HEK293 (cell line): ENCODE results near the gene CMIP.
A peak's percentile ranks its signal among the peaks of the same experiment; 100 is the strongest.

Experiments used
- CTCF ChIA-PET: fragments of 350-600 bp; formaldehyde crosslinking; extraction: SDS; loops from one replicate; lab custom pipeline; 2021; ENCODE audit warnings: antibody characterized with exemption; lab: Yijun Ruan, JAX
- POLR2A ChIA-PET: fragments of 300-600 bp; formaldehyde crosslinking; extraction: SDS; loops from one replicate; lab custom pipeline; 2020; ENCODE audit warnings: antibody characterized with exemption, inconsistent platforms; lab: Yijun Ruan, JAX
- H3K27ac ChIP-seq: fragments of 200-500 bp; sonication (Bioruptor generic); 2 replicates; pipeline ENCODE4 v1.5.1; 2014; ENCODE audit warnings: low read depth, low read length, control low read depth, inconsistent platforms; ENCODE audit errors: extremely low read depth
- H3K36me3 ChIP-seq, 2 experiments: fragments of 200-500 bp in 1 of 2; sonication (Bioruptor generic) in 1 of 2; 1 replicate in 1 of 2; 2 replicates in 1 of 2; pipeline ENCODE4 v1.5.1; 2014 to 2017; ENCODE audit warnings: inconsistent platforms in 2 of 2, low read length in 2 of 2; ENCODE audit not compliant: control insufficient read depth in 2 of 2, insufficient read depth in 1 of 2
- H3K4me1 ChIP-seq: fragments of 200-500 bp; sonication (Bioruptor generic); 2 replicates; pipeline ENCODE4 v1.5.1; 2014; ENCODE audit warnings: mild to moderate bottlenecking, low read length, inconsistent platforms; ENCODE audit not compliant: control insufficient read depth, insufficient read depth
- H3K4me3 ChIP-seq: 2 replicates; pipeline ENCODE4 v1.5.1; 2011; ENCODE audit warnings: low read depth, mild to moderate bottlenecking, control low read depth, low read length, moderate library complexity
- H3K9me3 ChIP-seq: fragments of 200-500 bp; sonication (Bioruptor generic); 2 replicates; pipeline ENCODE4 v1.5.1; 2014; ENCODE audit warnings: low read depth, low read length, inconsistent platforms; ENCODE audit not compliant: control insufficient read depth, insufficient read depth
- SCRT1 ChIP-seq: fragments of 450-650 bp; formaldehyde crosslinking; IDR thresholded peaks from 2 replicates; pipeline ENCODE4 v1.5.1; 2016; ENCODE audit warnings: missing biosample characterization, missing genetic modification characterization, borderline replicate concordance
- SCRT2 ChIP-seq: fragments of 450-650 bp; formaldehyde crosslinking; IDR thresholded peaks from 2 replicates; pipeline ENCODE4 v1.5.1; 2016; ENCODE audit warnings: missing biosample characterization, missing genetic modification characterization
- ZFP41 ChIP-seq: fragments of 450-650 bp; formaldehyde crosslinking; IDR thresholded peaks from 2 replicates; pipeline ENCODE4 v1.5.1; 2016; ENCODE audit warnings: missing biosample characterization, missing genetic modification characterization, borderline replicate concordance
- ZNF148 ChIP-seq: fragments of 450-650 bp; formaldehyde crosslinking; IDR thresholded peaks from 2 replicates; pipeline ENCODE4 v1.5.0; 2017; ENCODE audit warnings: missing biosample characterization, missing genetic modification characterization, borderline replicate concordance
- ZNF155 ChIP-seq: fragments of 450-650 bp; formaldehyde crosslinking; IDR thresholded peaks from 2 replicates; pipeline ENCODE4 v1.5.1; 2016; ENCODE audit warnings: missing biosample characterization, missing genetic modification characterization
- ZNF2 ChIP-seq: fragments of 450-650 bp; formaldehyde crosslinking; IDR thresholded peaks from 2 replicates; pipeline ENCODE4 v1.5.1; 2016; ENCODE audit warnings: missing biosample characterization, missing genetic modification characterization
- ZNF214 ChIP-seq: fragments of 450-650 bp; formaldehyde crosslinking; IDR thresholded peaks from 2 replicates; pipeline ENCODE4 v1.5.1; 2017; ENCODE audit warnings: missing biosample characterization, mild to moderate bottlenecking, missing genetic modification characterization, borderline replicate concordance
- ZNF433 ChIP-seq: fragments of 450-650 bp; formaldehyde crosslinking; IDR thresholded peaks from 2 replicates; pipeline ENCODE4 v1.5.1; 2016; ENCODE audit warnings: missing biosample characterization, missing genetic modification characterization, low read depth
- ZNF600 ChIP-seq: fragments of 450-650 bp; formaldehyde crosslinking; IDR thresholded peaks from 2 replicates; pipeline ENCODE4 v1.5.1; 2016; ENCODE audit warnings: missing biosample characterization, missing genetic modification characterization
- ZNF660 ChIP-seq: fragments of 450-650 bp; IDR thresholded peaks from 2 replicates; pipeline ENCODE4 v1.5.1; 2018; ENCODE audit warnings: missing biosample characterization, mild to moderate bottlenecking, missing genetic modification characterization
- ZNF677 ChIP-seq: fragments of 450-650 bp; IDR thresholded peaks from 2 replicates; pipeline ENCODE4 v1.5.0; 2018; ENCODE audit warnings: missing biosample characterization, mild to moderate bottlenecking, missing genetic modification characterization, moderate library complexity
- ZNF768 ChIP-seq: fragments of 450-650 bp; formaldehyde crosslinking; IDR thresholded peaks from 2 replicates; pipeline ENCODE4 v1.5.1; 2018; ENCODE audit warnings: missing biosample characterization, mild to moderate bottlenecking, missing genetic modification characterization
- ZNF792 ChIP-seq: fragments of 450-650 bp; formaldehyde crosslinking; IDR thresholded peaks from 2 replicates; pipeline ENCODE4 v1.5.1; 2016; ENCODE audit warnings: missing biosample characterization, missing genetic modification characterization
- TF ChIP-seq, protein P1 (sequence below): sonication (generic); formaldehyde crosslinking; IDR thresholded peaks from 2 replicates; pipeline ENCODE4 v1.8.1; 2022; ENCODE audit warnings: mild to moderate bottlenecking, moderate library complexity, missing genetic modification reagents
- TF ChIP-seq, protein P2 (sequence below): fragments of 450-650 bp; formaldehyde crosslinking; IDR thresholded peaks from 2 replicates; pipeline ENCODE4 v1.5.1; 2016; ENCODE audit warnings: missing biosample characterization, missing genetic modification characterization, borderline replicate concordance
- TF ChIP-seq, protein P3 (sequence below): fragments of 450-650 bp; formaldehyde crosslinking; conservative IDR thresholded peaks from 2 replicates; pipeline ENCODE4 v1.5.1; 2016; ENCODE audit warnings: low read depth, missing biosample characterization, missing genetic modification characterization

The CMIP gene

DNA sequence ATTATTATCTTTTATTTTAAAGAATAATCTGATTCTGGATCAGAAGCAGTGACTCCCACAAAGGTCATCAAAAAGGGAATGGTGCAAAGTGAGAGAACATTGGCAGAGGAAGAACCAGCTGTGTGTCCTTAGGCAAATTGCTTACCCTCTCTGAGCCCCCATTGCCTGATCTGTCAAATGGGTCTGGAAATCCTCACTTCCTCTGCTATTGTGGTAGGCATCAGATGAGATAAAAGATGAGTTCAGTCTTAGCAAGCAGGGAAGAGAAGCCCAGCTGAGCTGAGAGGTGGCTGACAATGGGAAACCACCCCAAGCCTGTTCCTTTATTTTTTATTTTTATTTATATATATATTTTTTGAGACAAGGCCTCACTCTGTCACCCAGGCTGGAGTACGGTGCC lies 310.2 kb downstream of the CMIP start:
- H3K27ac ChIP-seq = no peak overlapping the region
- TF ChIP-seq ZNF677 (tag by site-specific recombination) (no peak), ZNF768 (tag by site-specific recombination) (peak; percentile 75; the same call in 1 of the 2 replicates)
- TF ChIP-seq, all 188 proteins: peak for 1
- Histone ChIP-seq H3K4me1 (no peaks in the 10 kb centered on the region), H3K4me3 (no peak overlapping the region), H3K9me3 (no peaks in the 10 kb centered on the region), H3K36me3 (no peaks in the 10 kb centered on the region)
- CTCF ChIA-PET = interaction anchor here (0.6 to 1.1 kb wide), 2 partner anchors 119 to 1742 kb away, joined by 4 to 7 read pairs; no protein-coding TSS in a partner anchor
- POLR2A ChIA-PET = no interaction called here

- Histone ChIP-seq H3K27ac (no peak overlapping the region), H3K4me1 (no peaks in the 10 kb centered on the region), H3K9me3 (no peaks in the 10 kb centered on the region)
- POLR2A ChIA-PET = no interaction called here
- no peak for TF ChIP-seq ZNF148 (tag by site-specific recombination)
- TF ChIP-seq ZFP41 = no peak
- TF ChIP-seq, protein P1, sequence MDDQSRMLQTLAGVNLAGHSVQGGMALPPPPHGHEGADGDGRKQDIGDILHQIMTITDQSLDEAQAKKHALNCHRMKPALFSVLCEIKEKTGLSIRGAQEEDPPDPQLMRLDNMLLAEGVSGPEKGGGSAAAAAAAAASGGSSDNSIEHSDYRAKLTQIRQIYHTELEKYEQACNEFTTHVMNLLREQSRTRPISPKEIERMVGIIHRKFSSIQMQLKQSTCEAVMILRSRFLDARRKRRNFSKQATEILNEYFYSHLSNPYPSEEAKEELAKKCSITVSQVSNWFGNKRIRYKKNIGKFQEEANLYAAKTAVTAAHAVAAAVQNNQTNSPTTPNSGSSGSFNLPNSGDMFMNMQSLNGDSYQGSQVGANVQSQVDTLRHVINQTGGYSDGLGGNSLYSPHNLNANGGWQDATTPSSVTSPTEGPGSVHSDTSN = no peak
- no peak for TF ChIP-seq ZNF433 (tag by site-specific recombination)
- no peak for TF ChIP-seq ZNF214 (tag by site-specific recombination)
- no peak for TF ChIP-seq ZNF660 (tag by site-specific recombination)
- TF ChIP-seq ZNF2 (tag by site-specific recombination) = no peak
- no peak for TF ChIP-seq ZNF792 (tag by site-specific recombination)
- no peak for TF ChIP-seq SCRT1 (tag by site-specific recombination)
- TF ChIP-seq, protein P2, sequence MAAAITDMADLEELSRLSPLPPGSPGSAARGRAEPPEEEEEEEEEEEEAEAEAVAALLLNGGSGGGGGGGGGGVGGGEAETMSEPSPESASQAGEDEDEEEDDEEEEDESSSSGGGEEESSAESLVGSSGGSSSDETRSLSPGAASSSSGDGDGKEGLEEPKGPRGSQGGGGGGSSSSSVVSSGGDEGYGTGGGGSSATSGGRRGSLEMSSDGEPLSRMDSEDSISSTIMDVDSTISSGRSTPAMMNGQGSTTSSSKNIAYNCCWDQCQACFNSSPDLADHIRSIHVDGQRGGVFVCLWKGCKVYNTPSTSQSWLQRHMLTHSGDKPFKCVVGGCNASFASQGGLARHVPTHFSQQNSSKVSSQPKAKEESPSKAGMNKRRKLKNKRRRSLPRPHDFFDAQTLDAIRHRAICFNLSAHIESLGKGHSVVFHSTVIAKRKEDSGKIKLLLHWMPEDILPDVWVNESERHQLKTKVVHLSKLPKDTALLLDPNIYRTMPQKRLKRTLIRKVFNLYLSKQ (tag by site-specific recombination) = no peak
- TF ChIP-seq, protein P3, sequence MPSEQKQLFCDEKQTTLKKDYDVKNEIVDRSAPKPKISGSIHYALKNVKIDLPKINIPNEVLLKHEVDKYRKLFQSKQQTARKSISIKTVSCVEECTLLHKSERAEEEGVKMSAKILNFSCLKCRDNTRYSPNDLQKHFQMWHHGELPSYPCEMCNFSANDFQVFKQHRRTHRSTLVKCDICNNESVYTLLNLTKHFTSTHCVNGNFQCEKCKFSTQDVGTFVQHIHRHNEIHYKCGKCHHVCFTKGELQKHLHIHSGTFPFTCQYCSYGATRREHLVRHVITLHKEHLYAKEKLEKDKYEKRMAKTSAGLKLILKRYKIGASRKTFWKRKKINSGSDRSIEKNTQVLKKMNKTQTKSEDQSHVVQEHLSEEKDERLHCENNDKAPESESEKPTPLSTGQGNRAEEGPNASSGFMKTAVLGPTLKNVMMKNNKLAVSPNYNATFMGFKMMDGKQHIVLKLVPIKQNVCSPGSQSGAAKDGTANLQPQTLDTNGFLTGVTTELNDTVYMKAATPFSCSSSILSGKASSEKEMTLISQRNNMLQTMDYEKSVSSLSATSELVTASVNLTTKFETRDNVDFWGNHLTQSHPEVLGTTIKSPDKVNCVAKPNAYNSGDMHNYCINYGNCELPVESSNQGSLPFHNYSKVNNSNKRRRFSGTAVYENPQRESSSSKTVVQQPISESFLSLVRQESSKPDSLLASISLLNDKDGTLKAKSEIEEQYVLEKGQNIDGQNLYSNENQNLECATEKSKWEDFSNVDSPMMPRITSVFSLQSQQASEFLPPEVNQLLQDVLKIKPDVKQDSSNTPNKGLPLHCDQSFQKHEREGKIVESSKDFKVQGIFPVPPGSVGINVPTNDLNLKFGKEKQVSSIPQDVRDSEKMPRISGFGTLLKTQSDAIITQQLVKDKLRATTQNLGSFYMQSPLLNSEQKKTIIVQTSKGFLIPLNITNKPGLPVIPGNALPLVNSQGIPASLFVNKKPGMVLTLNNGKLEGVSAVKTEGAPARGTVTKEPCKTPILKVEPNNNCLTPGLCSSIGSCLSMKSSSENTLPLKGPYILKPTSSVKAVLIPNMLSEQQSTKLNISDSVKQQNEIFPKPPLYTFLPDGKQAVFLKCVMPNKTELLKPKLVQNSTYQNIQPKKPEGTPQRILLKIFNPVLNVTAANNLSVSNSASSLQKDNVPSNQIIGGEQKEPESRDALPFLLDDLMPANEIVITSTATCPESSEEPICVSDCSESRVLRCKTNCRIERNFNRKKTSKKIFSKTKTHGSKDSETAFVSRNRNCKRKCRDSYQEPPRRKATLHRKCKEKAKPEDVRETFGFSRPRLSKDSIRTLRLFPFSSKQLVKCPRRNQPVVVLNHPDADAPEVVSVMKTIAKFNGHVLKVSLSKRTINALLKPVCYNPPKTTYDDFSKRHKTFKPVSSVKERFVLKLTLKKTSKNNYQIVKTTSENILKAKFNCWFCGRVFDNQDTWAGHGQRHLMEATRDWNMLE = no peak
- no peak for TF ChIP-seq SCRT2
- TF ChIP-seq ZNF600 (tag by site-specific recombination) = no peak
- no peak for TF ChIP-seq ZNF155 (tag by site-specific recombination)
- TF ChIP-seq, all 188 proteins: peak for 0
- Histone ChIP-seq H3K4me3 (no peak overlapping the region), H3K36me3 (no peaks in the 10 kb centered on the region)
- CTCF ChIA-PET = interaction anchor here (0.9 kb wide), 1 partner anchor 86 kb away, joined by 3 read pairs; no protein-coding TSS in a partner anchor
Observed at GRCh38 chr16:81755915-81756614, 311.5 kb downstream of the CMIP start.
